ENCODE results near the gene RCAN1. TPM values are rescaled to one million over a fixed set of nuclear protein-coding genes. Genes with fewer than 3 reads are reported as not detected.
"Not testable (repeated sequence)": the region's sequence is repeated elsewhere in the genome, so short reads cannot be mapped to it uniquely, and the experiment has no call there.

Gene RCAN1
- total RNA-seq, 5 donors from 2014 or later (not counting 1 experiment from before 2014, with no cell fraction given), result 5.2 to 8.2 (median 5.8) TPM

GRCh38 chr21:34569381-34569979, 45.4 kb downstream of the RCAN1 start:
- CTCF ChIA-PET, result no interaction called here

GRCh38 chr21:34568801-34569200, 46.1 kb downstream of the RCAN1 start:
- CTCF ChIA-PET; H3K4me1 ChIP-seq (ENCODE audit: control insufficient read depth in 1 of 2, extremely low read depth in 1 of 2, insufficient read depth in 2 of 2, low read length in 2 of 2); DNase-seq; H3K27ac Mint-ChIP-seq; H3K27me3 ChIP-seq (replicated peaks in 1 of 2; ENCODE audit: control insufficient read depth in 2 of 2, extremely low read depth in 1 of 2, insufficient read depth in 2 of 2, low read length in 1 of 2); H3K27ac ChIP-seq (ENCODE audit: low read length); H3K27me3 Mint-ChIP-seq; H3K9me3 ChIP-seq; H3K4me3 ChIP-seq (ENCODE audit: control insufficient read depth in 1 of 2, extremely low read depth in 1 of 2, low read length in 1 of 2); H3K36me3 ChIP-seq (ENCODE audit: control insufficient read depth in 2 of 2, extremely low read depth in 1 of 2, insufficient read depth in 1 of 2, low read length in 1 of 2); POLR2A ChIA-PET; H3K4me1 Mint-ChIP-seq; H3K4me3 Mint-ChIP-seq; ATAC-seq (replicated peaks in 1 of 4): not testable (repeated sequence)
- Mint-ChIP-seq H3K9me3 (peaks cover 2 to 12% (median 4%) of the 10 kb centered on the region in 3 donors), H3K36me3 (peaks cover 40% of the 10 kb centered on the region)
- WGBS (ENCODE audit: insufficient coverage), result no CpG with 5 or more reads among the region's 4 CpGs

More at GRCh38 chr21:34569381-34569979, 45.4 kb downstream of the RCAN1 start:
- H3K27ac ChIP-seq (ENCODE audit: low read length), result no peak overlapping the region
- no peak for ATAC-seq (replicated peaks in 1 of 4)
- no peaks in the 10 kb centered on the region for H3K4me1 ChIP-seq (ENCODE audit: control insufficient read depth in 1 of 2, extremely low read depth in 1 of 2, insufficient read depth in 2 of 2, low read length in 2 of 2)
- H3K4me3 ChIP-seq (ENCODE audit: control insufficient read depth in 1 of 2, extremely low read depth in 1 of 2, low read length in 1 of 2), result no peak overlapping the region
- Mint-ChIP-seq H3K4me3 (no peak overlapping the region), H3K4me1 (no peaks in the 10 kb centered on the region), H3K27me3 (no peaks in the 10 kb centered on the region), H3K36me3 (peaks cover 40% of the 10 kb centered on the region), H3K27ac (no peak overlapping the region), H3K9me3 (peaks cover 2 to 12% (median 4%) of the 10 kb centered on the region in 3 donors)
- POLR2A ChIA-PET, result no interaction called here
- no peak for DNase-seq
- 100% methylated on average over 1 of the region's 4 CpGs for WGBS (ENCODE audit: insufficient coverage)
- no peaks in the 10 kb centered on the region for H3K27me3 ChIP-seq (replicated peaks in 1 of 2; ENCODE audit: control insufficient read depth in 2 of 2, extremely low read depth in 1 of 2, insufficient read depth in 2 of 2, low read length in 1 of 2)
- H3K36me3 ChIP-seq (ENCODE audit: control insufficient read depth in 2 of 2, extremely low read depth in 1 of 2, insufficient read depth in 1 of 2, low read length in 1 of 2), result no peaks in the 10 kb centered on the region
- H3K9me3 ChIP-seq, result no peaks in the 10 kb centered on the region

DNA sequence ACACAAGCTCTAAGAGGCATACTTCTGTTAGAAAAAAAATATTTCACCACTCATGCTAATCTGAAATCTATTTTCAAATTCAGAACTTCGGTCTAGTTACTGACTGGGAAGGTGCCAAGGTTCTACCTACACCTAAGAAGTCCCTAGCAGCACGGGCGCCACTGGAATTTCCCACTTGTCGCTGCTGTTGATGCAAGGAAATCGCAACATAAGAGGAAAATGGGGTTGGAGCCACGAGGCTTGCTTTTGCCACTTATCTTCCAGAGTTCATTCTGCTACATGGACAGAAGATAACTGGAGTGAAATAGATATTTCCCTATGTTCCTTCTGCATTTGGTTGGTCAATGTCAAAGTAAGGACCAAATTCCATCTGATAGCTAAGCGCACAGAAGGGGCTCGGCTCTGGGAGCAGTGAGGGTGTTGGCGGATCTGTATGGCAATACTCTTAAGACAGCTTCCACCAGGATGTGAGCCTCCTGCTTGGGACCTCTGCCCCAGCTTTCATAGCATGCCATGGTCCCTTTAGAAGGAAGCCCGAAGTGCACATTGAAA, 47.2 kb downstream of the RCAN1 start:
- H3K4me3 Mint-ChIP-seq, result no peak overlapping the region
- no peaks in the 10 kb centered on the region for H3K4me1 Mint-ChIP-seq
- 98% methylated on average over 9 of the region's 10 CpGs for WGBS (ENCODE audit: insufficient coverage)
- POLR2A ChIA-PET, result interaction anchor here in 1 of 2 donors (0.6 kb wide), 2 partner anchors 316 to 1709 kb away, joined by 4 to 5 read pairs; no protein-coding TSS in a partner anchor
- Histone ChIP-seq H3K36me3 (ENCODE audit: control insufficient read depth in 2 of 2, extremely low read depth in 1 of 2, insufficient read depth in 1 of 2, low read length in 1 of 2) (no peaks in the 10 kb centered on the region), H3K27me3 (replicated peaks in 1 of 2; ENCODE audit: control insufficient read depth in 2 of 2, extremely low read depth in 1 of 2, insufficient read depth in 2 of 2, low read length in 1 of 2) (no peaks in the 10 kb centered on the region), H3K9me3 (no peaks in the 10 kb centered on the region), H3K27ac (ENCODE audit: low read length) (no peak overlapping the region), H3K4me3 (ENCODE audit: control insufficient read depth in 1 of 2, extremely low read depth in 1 of 2, low read length in 1 of 2) (no peak overlapping the region), H3K4me1 (ENCODE audit: control insufficient read depth in 1 of 2, extremely low read depth in 1 of 2, insufficient read depth in 2 of 2, low read length in 2 of 2) (no peaks in the 10 kb centered on the region)
- H3K36me3 Mint-ChIP-seq, result peaks cover 36% of the 10 kb centered on the region
- peaks cover 2 to 3% (median 3%) of the 10 kb centered on the region in 3 donors for H3K9me3 Mint-ChIP-seq
- no peak overlapping the region for H3K27ac Mint-ChIP-seq
- DNase-seq (no peak), ATAC-seq (replicated peaks in 1 of 4) (no peak)
- H3K27me3 Mint-ChIP-seq, result no peaks in the 10 kb centered on the region
- CTCF ChIA-PET, result no interaction called here

GRCh38 chr21:34565238-34565637, 49.7 kb downstream of the RCAN1 start:
- Histone ChIP-seq H3K36me3 (ENCODE audit: control insufficient read depth in 2 of 2, extremely low read depth in 1 of 2, insufficient read depth in 1 of 2, low read length in 1 of 2) (no peaks in the 10 kb centered on the region), H3K27me3 (replicated peaks in 1 of 2; ENCODE audit: control insufficient read depth in 2 of 2, extremely low read depth in 1 of 2, insufficient read depth in 2 of 2, low read length in 1 of 2) (no peaks in the 10 kb centered on the region), H3K27ac (ENCODE audit: low read length) (no peak overlapping the region), H3K4me1 (ENCODE audit: control insufficient read depth in 1 of 2, extremely low read depth in 1 of 2, insufficient read depth in 2 of 2, low read length in 2 of 2) (no peaks in the 10 kb centered on the region), H3K9me3 (no peaks in the 10 kb centered on the region), H3K4me3 (ENCODE audit: control insufficient read depth in 1 of 2, extremely low read depth in 1 of 2, low read length in 1 of 2) (no peak overlapping the region)
- Mint-ChIP-seq H3K9me3 (no peaks in the 10 kb centered on the region), H3K4me3 (no peak overlapping the region), H3K36me3 (peaks cover 35% of the 10 kb centered on the region), H3K27me3 (no peaks in the 10 kb centered on the region), H3K4me1 (no peaks in the 10 kb centered on the region), H3K27ac (no peak overlapping the region)
- WGBS (ENCODE audit: insufficient coverage), result 100% methylated on average over 1 of the region's 4 CpGs
- ATAC-seq (replicated peaks in 1 of 4) (no peak), DNase-seq (no peak)
- CTCF ChIA-PET, result no interaction called here
- POLR2A ChIA-PET, result interaction anchor here in 1 of 2 donors (0.6 kb wide), 1 partner anchor 10 kb away, joined by 4 read pairs; no protein-coding TSS in a partner anchor

GRCh38 chr21:34563370-34563769, 51.5 kb downstream of the RCAN1 start:
- H3K27me3 Mint-ChIP-seq; H3K27ac ChIP-seq (ENCODE audit: low read length); H3K9me3 Mint-ChIP-seq; H3K4me1 Mint-ChIP-seq; H3K36me3 ChIP-seq (ENCODE audit: control insufficient read depth in 2 of 2, extremely low read depth in 1 of 2, insufficient read depth in 1 of 2, low read length in 1 of 2); CTCF ChIA-PET; H3K9me3 ChIP-seq; H3K4me3 Mint-ChIP-seq; H3K4me1 ChIP-seq (ENCODE audit: control insufficient read depth in 1 of 2, extremely low read depth in 1 of 2, insufficient read depth in 2 of 2, low read length in 2 of 2); H3K4me3 ChIP-seq (ENCODE audit: control insufficient read depth in 1 of 2, extremely low read depth in 1 of 2, low read length in 1 of 2); DNase-seq; ATAC-seq (replicated peaks in 1 of 4); H3K27ac Mint-ChIP-seq; H3K27me3 ChIP-seq (replicated peaks in 1 of 2; ENCODE audit: control insufficient read depth in 2 of 2, extremely low read depth in 1 of 2, insufficient read depth in 2 of 2, low read length in 1 of 2); POLR2A ChIA-PET: not testable (repeated sequence)
- 100% methylated on average over 1 of the region's 2 CpGs for WGBS (ENCODE audit: insufficient coverage)
- H3K36me3 Mint-ChIP-seq, result peaks cover 31% of the 10 kb centered on the region

DNA sequence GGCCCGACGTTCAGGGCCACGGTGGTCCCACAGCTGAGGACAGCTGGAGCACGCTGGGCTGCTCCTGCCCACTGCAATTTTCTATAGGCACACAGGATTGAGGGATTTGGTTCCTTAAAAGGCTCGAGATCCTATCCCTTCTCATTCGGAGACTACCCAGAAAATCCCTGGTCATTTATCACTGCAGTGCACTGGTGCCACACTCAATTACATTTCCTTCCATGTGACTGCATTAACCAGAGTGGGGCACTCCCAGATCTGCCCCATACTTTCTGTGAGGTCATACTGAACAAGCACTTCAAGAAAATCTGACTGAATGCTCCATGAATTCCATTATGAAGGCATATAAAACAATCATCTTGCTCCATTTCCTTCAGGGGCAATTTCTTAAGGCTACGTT, 53.1 kb downstream of the RCAN1 start:
- H3K4me3 Mint-ChIP-seq, result no peak overlapping the region
- H3K27ac ChIP-seq (ENCODE audit: low read length), result no peak overlapping the region
- H3K27ac Mint-ChIP-seq, result no peak overlapping the region
- no peak for DNase-seq
- CTCF ChIA-PET, result no interaction called here
- peaks cover 25% of the 10 kb centered on the region for H3K36me3 Mint-ChIP-seq
- POLR2A ChIA-PET, result no interaction called here
- WGBS (ENCODE audit: insufficient coverage), result 98% methylated on average over 7 of the region's 7 CpGs
- H3K9me3 ChIP-seq, result no peaks in the 10 kb centered on the region
- H3K4me1 ChIP-seq (ENCODE audit: control insufficient read depth in 1 of 2, extremely low read depth in 1 of 2, insufficient read depth in 2 of 2, low read length in 2 of 2), result no peaks in the 10 kb centered on the region
- no peaks in the 10 kb centered on the region for H3K9me3 Mint-ChIP-seq
- ATAC-seq (replicated peaks in 1 of 4), result no peak
- H3K4me3 ChIP-seq (ENCODE audit: control insufficient read depth in 1 of 2, extremely low read depth in 1 of 2, low read length in 1 of 2), result no peak overlapping the region
- no peaks in the 10 kb centered on the region for H3K36me3 ChIP-seq (ENCODE audit: control insufficient read depth in 2 of 2, extremely low read depth in 1 of 2, insufficient read depth in 1 of 2, low read length in 1 of 2)
- no peaks in the 10 kb centered on the region for H3K27me3 ChIP-seq (replicated peaks in 1 of 2; ENCODE audit: control insufficient read depth in 2 of 2, extremely low read depth in 1 of 2, insufficient read depth in 2 of 2, low read length in 1 of 2)
- H3K4me1 Mint-ChIP-seq, result no peaks in the 10 kb centered on the region
- H3K27me3 Mint-ChIP-seq, result no peaks in the 10 kb centered on the region
